OCI-LY3 (cell line): ENCODE results near the gene COBL.

Experiments used
- H2AFZ ChIP-seq: fragments of 200-600, 300-600 bp; shearing (Covaris generic); 2 replicates; pipeline ENCODE4 v1.6.0; 2014; ENCODE audit warnings: antibody characterized with exemption, low read depth, low read length
- H3K27ac ChIP-seq: fragments of 200-600, 300-600 bp; sonication (generic); 2 replicates; pipeline ENCODE4 v1.5.1; 2014; ENCODE audit warnings: mild to moderate bottlenecking, low read length, moderate library complexity, mixed read lengths
- H3K27me3 ChIP-seq: fragments of 200-600, 300-600 bp; sonication (generic); 2 replicates; pipeline ENCODE4 v1.6.1; 2014; ENCODE audit warnings: low read depth, low read length, mixed read lengths
- H3K36me3 ChIP-seq: fragments of 200-600, 300-600 bp; sonication (generic); replicated peaks from 2 replicates; pipeline ENCODE3; 2014; ENCODE audit warnings: low read depth, low read length, mixed read lengths
- H3K4me1 ChIP-seq: fragments of 300-600, 200-600 bp; sonication (generic); 2 replicates; pipeline ENCODE4 v1.6.1; 2014; ENCODE audit warnings: low read length, mixed read lengths
- H3K4me2 ChIP-seq: fragments of 200-600, 300-600 bp; sonication (generic); 2 replicates; pipeline ENCODE4 v1.6.1; 2014; ENCODE audit warnings: low read length, mixed read lengths
- H3K4me3 ChIP-seq: fragments of 300-600, 200-600 bp; sonication (generic); 2 replicates; pipeline ENCODE4 v1.5.1; 2014; ENCODE audit warnings: antibody characterized with exemption, mild to moderate bottlenecking, low read length, moderate library complexity
- H3K79me2 ChIP-seq: fragments of 300-600, 200-600 bp; shearing (Covaris generic); 2 replicates; pipeline ENCODE4 v1.6.1; 2014; ENCODE audit warnings: mild to moderate bottlenecking, low read length, mixed read lengths
- H3K9ac ChIP-seq: fragments of 300-600, 200-600 bp; shearing (Covaris generic); 2 replicates; pipeline ENCODE4 v1.6.0; 2014; ENCODE audit warnings: mild to moderate bottlenecking, low read length, moderate library complexity
- H3K9me3 ChIP-seq: fragments of 200-600, 300-600 bp; shearing (Covaris generic); 2 replicates; pipeline ENCODE4 v1.6.1; 2014; ENCODE audit warnings: low read length, mixed read lengths; ENCODE audit not compliant: insufficient read depth
- H4K20me1 ChIP-seq: fragments of 200-600, 300-600 bp; sonication (generic); 2 replicates; pipeline ENCODE4 v1.6.1; 2016; ENCODE audit warnings: low read length, mixed read lengths; ENCODE audit not compliant: insufficient read depth
- EZH2phosphoT487 ChIP-seq: fragments of 200-600 bp; shearing (Covaris generic); IDR thresholded peaks from 2 replicates; pipeline ENCODE4 v1.6.1; 2018; ENCODE audit warnings: antibody characterized with exemption, mixed run types, low read depth
- TF ChIP-seq, protein P1 (sequence below): fragments of 200-600, 300-600 bp; sonication (generic); IDR thresholded peaks from 2 replicates; pipeline ENCODE4 v1.5.1; 2014; ENCODE audit warnings: antibody characterized with exemption, low read length, low read depth

The COBL gene

DNA sequence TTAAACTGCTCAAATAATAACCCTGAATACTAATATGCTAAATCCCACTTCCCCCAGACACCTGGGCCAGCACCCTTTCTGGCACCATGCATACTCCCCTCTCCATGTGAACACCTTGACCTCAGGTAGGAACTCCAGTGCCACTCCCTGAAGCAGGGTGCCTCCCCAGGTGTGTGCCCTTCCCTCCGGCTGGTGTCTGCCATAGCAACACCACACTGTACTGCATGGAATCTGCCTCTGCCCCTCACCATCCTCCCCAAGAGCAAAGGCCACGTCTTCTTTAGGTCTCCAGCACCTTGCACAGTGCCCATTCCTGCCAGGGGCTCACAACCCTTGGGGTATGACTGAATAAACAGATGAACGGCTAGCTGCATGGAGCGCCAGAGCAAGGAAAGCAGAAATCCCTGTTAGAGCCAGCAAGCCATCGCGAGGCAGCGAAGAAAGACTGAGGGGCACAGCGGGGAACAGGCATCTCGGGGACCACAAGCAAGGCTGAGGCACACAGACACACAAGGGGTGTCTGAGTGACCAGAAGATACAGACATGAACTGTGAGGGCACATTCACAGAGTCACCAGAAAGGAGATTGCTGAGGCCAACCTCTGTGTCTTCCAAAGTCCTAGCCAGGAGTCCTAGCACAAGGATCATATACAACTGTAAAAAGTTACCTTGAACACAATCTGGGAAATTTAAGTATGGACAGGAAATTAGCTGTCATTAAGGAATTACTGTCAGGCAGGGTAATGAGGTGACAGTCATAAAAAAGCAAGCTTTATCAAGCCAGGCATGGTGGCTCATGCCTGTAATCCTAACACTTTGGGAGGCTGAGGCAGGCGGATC lies 25.7 kb downstream of the COBL start:
- no peak overlapping the region for H3K27ac ChIP-seq
- H4K20me1 ChIP-seq = no peaks in the 10 kb centered on the region
- H3K79me2 ChIP-seq = no peaks in the 10 kb centered on the region
- H3K4me3 ChIP-seq = no peak overlapping the region
- no peaks in the 10 kb centered on the region for H3K4me1 ChIP-seq
- H3K27me3 ChIP-seq = no peaks in the 10 kb centered on the region; the same call in 1 of the 2 replicates
- H3K9me3 ChIP-seq = no peaks in the 10 kb centered on the region
- TF ChIP-seq, protein P1, sequence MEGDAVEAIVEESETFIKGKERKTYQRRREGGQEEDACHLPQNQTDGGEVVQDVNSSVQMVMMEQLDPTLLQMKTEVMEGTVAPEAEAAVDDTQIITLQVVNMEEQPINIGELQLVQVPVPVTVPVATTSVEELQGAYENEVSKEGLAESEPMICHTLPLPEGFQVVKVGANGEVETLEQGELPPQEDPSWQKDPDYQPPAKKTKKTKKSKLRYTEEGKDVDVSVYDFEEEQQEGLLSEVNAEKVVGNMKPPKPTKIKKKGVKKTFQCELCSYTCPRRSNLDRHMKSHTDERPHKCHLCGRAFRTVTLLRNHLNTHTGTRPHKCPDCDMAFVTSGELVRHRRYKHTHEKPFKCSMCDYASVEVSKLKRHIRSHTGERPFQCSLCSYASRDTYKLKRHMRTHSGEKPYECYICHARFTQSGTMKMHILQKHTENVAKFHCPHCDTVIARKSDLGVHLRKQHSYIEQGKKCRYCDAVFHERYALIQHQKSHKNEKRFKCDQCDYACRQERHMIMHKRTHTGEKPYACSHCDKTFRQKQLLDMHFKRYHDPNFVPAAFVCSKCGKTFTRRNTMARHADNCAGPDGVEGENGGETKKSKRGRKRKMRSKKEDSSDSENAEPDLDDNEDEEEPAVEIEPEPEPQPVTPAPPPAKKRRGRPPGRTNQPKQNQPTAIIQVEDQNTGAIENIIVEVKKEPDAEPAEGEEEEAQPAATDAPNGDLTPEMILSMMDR = no peak
- TF ChIP-seq EZH2phosphoT487 = no peak
- H3K36me3 ChIP-seq = no peaks in the 10 kb centered on the region
- H3K9ac ChIP-seq = no peak overlapping the region
- no peak overlapping the region for H3K4me2 ChIP-seq
- H2AFZ ChIP-seq = no peak overlapping the region

DNA sequence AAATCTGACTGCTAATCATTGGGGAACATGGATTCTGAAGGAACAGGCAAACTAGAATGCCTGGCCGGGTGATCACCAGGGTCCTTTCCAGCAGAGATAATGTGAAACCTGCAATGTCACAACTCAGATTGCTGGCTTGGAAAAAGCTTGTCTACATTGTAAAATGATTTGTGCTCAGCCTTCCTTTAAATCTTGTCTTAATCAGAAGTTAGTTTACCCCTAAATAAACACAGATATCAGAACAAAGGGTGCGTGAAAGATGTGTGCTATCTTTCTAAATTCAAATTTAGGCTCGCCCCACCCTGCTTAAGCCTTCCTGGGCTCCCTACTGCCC lies 26.3 kb downstream of the COBL start:
- H3K4me1 ChIP-seq = no peaks in the 10 kb centered on the region
- H4K20me1 ChIP-seq = no peaks in the 10 kb centered on the region
- no peaks in the 10 kb centered on the region; the same call in 1 of the 2 replicates for H3K27me3 ChIP-seq
- no peak overlapping the region for H2AFZ ChIP-seq
- no peak overlapping the region for H3K9ac ChIP-seq
- H3K9me3 ChIP-seq = no peaks in the 10 kb centered on the region
- no peaks in the 10 kb centered on the region for H3K79me2 ChIP-seq
- TF ChIP-seq EZH2phosphoT487 = no peak
- TF ChIP-seq, protein P1 = no peak
- H3K27ac ChIP-seq = no peak overlapping the region
- H3K4me3 ChIP-seq = no peak overlapping the region
- no peak overlapping the region for H3K4me2 ChIP-seq
- no peaks in the 10 kb centered on the region for H3K36me3 ChIP-seq

DNA sequence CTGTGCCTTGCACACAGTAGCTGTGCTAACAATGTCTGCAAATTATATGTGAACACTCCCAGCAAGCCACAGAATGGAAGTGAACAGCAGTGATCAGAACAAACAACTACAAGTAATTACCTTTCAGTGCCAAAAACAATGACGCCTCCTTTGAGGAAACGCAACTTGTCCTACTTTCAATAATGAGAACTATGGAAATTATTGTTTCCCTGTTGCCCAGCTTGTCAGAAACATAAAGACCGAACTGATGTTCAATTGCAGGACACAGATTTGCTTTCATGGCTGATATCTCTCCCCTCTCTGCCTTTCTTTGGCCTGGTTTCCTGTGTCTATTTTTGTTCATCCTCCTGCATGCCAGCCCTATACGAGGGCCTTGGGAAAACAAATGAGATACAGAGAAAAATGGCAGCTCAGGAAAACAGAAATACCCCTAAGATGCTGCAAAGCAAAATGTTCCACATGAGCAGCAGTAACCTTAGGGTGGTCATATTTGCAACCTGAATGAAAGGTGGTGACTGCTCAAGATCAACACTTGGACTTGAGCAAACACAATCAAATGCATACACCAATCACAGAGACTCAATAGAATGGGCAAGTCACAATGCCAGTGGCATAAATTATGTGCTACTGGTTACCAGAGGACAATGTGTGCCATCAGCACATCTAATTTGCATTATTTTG lies 26.8 kb downstream of the COBL start:
- Histone ChIP-seq H3K36me3 (no peaks in the 10 kb centered on the region), H3K9ac (no peak overlapping the region), H2AFZ (no peak overlapping the region), H4K20me1 (no peaks in the 10 kb centered on the region), H3K79me2 (no peaks in the 10 kb centered on the region), H3K9me3 (no peaks in the 10 kb centered on the region), H3K4me2 (no peak overlapping the region), H3K27me3 (no peaks in the 10 kb centered on the region; the same call in 1 of the 2 replicates), H3K4me1 (no peaks in the 10 kb centered on the region), H3K4me3 (no peak overlapping the region), H3K27ac (no peak overlapping the region)
- no peak for TF ChIP-seq EZH2phosphoT487

DNA sequence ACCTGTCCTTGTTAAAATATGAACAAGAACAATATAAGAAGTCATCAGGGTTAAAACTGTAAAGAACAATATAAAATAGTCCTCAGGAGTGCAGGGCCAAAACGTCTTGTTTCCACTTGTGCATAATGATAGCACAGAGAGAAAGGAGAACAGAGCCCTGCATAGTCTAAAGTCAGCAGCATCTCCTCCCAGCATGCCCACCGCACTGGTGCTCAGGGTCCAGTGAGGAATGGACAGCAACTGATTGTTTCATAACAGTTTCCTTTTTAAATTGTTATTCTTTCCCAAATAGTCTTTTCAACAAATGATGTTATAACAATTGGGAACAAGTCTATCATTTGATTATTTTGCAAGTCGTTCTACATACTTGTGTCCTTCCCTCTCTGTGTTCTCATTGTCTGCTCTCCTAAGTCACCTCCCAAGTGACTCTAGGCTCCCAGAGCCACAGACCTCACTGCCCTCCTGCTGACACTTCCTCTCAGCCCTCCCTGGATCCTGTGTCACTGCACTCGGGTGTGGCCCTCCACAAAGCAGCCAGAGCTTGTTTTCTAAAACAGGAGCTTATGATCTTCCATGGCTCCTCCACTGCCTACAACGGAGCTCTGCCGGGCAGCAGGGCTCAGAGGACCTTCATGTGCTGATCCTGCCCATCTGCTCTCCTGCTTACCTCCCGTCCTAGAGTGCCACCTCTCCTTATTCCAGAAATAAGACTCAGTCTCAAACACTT lies 27.6 kb downstream of the COBL start:
- Histone ChIP-seq H2AFZ (no peak overlapping the region), H3K4me3 (no peak overlapping the region), H3K36me3 (no peaks in the 10 kb centered on the region), H3K4me2 (no peak overlapping the region), H3K4me1 (no peaks in the 10 kb centered on the region), H4K20me1 (no peaks in the 10 kb centered on the region), H3K27me3 (no peaks in the 10 kb centered on the region; the same call in 1 of the 2 replicates), H3K9ac (no peak overlapping the region), H3K27ac (no peak overlapping the region), H3K79me2 (no peaks in the 10 kb centered on the region), H3K9me3 (no peaks in the 10 kb centered on the region)
- TF ChIP-seq, protein P1 = no peak
- TF ChIP-seq EZH2phosphoT487 = no peak
